ENCODE data around the gene CSRNP3. TPM values are rescaled to one million over a fixed set of nuclear protein-coding genes. Genes with fewer than 3 reads are reported as not detected.

Gene CSRNP3
- total RNA-seq, 4 donors from 2014 or later, result 0.12 to 1.5 (median 0.93) TPM

DNA sequence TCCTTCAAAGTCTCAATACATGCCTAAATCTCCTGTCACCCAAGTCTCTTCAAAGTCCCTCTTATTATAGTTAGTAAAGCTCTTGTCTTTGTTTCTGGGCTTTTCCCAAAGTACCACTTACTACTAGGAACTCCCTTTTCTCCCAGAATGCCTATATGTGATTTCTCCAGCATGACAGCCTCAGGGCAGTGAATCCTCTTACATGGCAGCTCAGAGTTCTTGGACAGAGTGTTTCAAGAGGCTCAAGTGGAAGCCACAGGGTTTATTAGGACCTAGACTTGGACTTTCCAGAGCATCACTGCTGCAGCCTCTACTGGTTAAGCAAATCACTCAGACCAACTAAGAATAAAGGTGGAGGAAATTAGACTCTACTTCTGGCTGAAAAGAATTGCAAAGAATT, 98.9 kb downstream of the CSRNP3 start:
- no peak for DNase-seq (ENCODE audit: low spot score)
- TF ChIP-seq CTCF (IDR thresholded peaks at IDR 0.05), result no peak
- ATAC-seq (ENCODE audit: low FRiP score), result no peak

GRCh38 chr2:165571477-165571876, 102.0 kb downstream of the CSRNP3 start:
- TF ChIP-seq CTCF (IDR thresholded peaks at IDR 0.05), result no peak
- DNase-seq (ENCODE audit: low spot score), result no peak
- ATAC-seq (ENCODE audit: low FRiP score), result no peak

GRCh38 chr2:165572151-165572550, 102.7 kb downstream of the CSRNP3 start:
- no peak for TF ChIP-seq CTCF (IDR thresholded peaks at IDR 0.05)
- ATAC-seq (ENCODE audit: low FRiP score), result no peak

GRCh38 chr2:165573534-165574461, 104.3 kb downstream of the CSRNP3 start:
- ATAC-seq (ENCODE audit: low FRiP score) (peak; percentile 59), DNase-seq (ENCODE audit: low spot score) (no peak)
- no peak for TF ChIP-seq CTCF (IDR thresholded peaks at IDR 0.05)

More at GRCh38 chr2:165572151-165572550, 102.7 kb downstream of the CSRNP3 start:
- DNase-seq (ENCODE audit: low spot score), result no peak

DNA sequence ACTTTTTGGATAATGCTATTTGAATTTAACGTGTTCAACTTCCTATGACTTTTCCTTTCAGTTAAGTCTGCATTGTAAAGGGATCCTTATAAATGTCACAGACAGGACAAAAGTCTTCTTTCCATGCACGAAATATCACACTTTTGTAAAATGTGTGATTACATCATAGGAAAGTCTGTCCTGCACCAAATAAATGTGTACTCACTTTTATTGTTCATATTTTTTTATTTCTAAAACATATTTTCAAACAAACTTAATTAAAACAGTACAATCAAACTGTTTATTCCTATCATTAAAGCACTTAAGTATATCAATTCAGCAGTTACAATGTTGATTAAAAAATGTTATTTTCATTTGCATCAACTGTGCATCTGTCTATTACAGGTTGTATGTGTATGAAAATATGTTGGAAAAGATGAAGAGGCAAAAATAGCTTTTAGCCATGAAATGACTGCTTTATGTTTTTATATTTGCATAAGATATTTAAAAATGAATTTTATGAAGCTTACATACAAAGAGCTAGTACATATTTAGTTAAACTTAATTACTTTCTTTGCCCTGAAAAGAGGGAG, 105.6 kb downstream of the CSRNP3 start:
- no peak for TF ChIP-seq CTCF (IDR thresholded peaks at IDR 0.05)
- ATAC-seq (ENCODE audit: low FRiP score), result no peak
- no peak for DNase-seq (ENCODE audit: low spot score)

GRCh38 chr2:165576409-165577154, 107.1 kb downstream of the CSRNP3 start:
- DNase-seq (ENCODE audit: low spot score), result no peak
- no peak for TF ChIP-seq CTCF (IDR thresholded peaks at IDR 0.05)
- no peak for ATAC-seq (ENCODE audit: low FRiP score)
